ENCODE measurements around the gene PHYH. TPM values are rescaled to one million over a fixed set of nuclear protein-coding genes. Genes with fewer than 3 reads are reported as not detected.

The PHYH gene
- 3.5 and 4.0 TPM in 2 replicates for total RNA-seq (2014; rRNA removed; shearing (Covaris generic); ENCODE audit: low replicate concordance)

GRCh38 chr10:13299437-13300287 is at the start of gene PHYH:
Gene PHYH (minus strand): TSS chr10:13300064. CDS start chr10:13300042, 22 bp downstream.
- no peak within 1 kb of the TSS for H3K27ac ChIP-seq (ENCODE audit: low read length)
- H3K9ac ChIP-seq (ENCODE audit: low read length): peak within 1 kb of the TSS; percentile 65
- peak within 1 kb of the TSS; percentile 50; the same call in 1 of the 2 replicates for H2AFZ ChIP-seq (ENCODE audit: low read length)
- no peaks in the 10 kb centered on the region for H3K27me3 ChIP-seq (ENCODE audit: low read length)
- no peaks in the 10 kb centered on the region for H3K9me3 ChIP-seq (ENCODE audit: low read length)
- H3K79me2 ChIP-seq (ENCODE audit: low read length): no peaks in the 10 kb centered on the region
- H3K4me2 ChIP-seq (ENCODE audit: low read depth, low read length, poor library complexity, severe bottlenecking): peak within 1 kb of the TSS; percentile 72
- H3K4me1 ChIP-seq (ENCODE audit: low read length): peaks cover 20% of the 10 kb centered on the region
- H3K9me2 ChIP-seq (replicated peaks; ENCODE audit: insufficient read depth, low read length): no peaks in the 10 kb centered on the region
- no peaks in the 10 kb centered on the region for H3K36me3 ChIP-seq (ENCODE audit: insufficient read depth, low read length)
- peak within 1 kb of the TSS; percentile 64 for H3K4me3 ChIP-seq (ENCODE audit: low read length)
- no peaks in the 10 kb centered on the region for H4K20me1 ChIP-seq (ENCODE audit: insufficient read depth, low read depth, low read length)
- DNase-seq: peak; percentile 87

DNA sequence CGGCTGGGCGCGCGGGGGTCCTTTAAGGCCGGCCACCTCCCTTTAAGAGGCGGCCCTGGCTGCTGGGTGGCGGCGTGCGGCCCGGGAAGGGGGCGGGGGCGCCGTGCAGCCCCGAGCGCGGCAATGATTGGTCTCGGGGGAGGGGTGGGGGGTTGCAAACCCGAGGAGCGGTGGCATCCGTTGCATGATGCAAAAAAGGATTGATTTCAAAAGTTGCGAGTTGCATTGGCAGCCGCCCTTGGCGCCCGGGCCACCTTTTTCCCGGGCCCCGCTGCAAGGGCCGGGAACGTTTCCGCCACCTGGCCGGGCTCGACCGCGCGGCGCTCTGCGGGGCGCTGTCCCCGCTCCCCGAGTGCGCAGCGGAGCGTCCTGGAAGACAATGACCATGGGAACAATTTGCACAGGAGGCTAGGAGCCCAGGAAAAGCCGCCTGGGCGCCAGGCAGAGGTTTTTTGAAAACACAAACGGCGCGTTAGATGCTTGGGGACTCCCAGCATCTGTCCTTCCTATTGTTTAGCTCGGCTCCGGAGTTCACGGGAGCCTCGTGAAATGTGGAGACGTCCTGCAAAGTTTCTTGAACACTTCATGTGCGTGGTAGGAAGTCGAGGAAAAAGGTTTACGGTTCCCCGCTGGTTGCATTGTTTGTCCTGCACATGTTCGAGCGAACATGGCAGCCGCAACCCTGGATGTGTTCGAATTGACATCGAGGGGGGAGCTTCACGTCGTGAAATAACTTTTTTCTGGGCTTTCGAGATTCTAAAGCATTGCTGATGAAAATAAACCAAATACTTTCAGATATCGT is 48.6 kb upstream of the PHYH start, which contains the start of gene SEPHS1:
Gene SEPHS1, minus strand, starts transcription at position 78 of the 802 bp plus-strand sequence. CDS start 3,343 bp downstream, outside the sequence.
- no peaks in the 10 kb centered on the region for H3K9me3 ChIP-seq (ENCODE audit: low read length)
- H3K4me2 ChIP-seq (ENCODE audit: low read depth, low read length, poor library complexity, severe bottlenecking): peak within 1 kb of the TSS; percentile 80
- peak; percentile 94 for DNase-seq
- H3K79me2 ChIP-seq (ENCODE audit: low read length): peaks cover 38% of the 10 kb centered on the region
- H3K27ac ChIP-seq (ENCODE audit: low read length): peak within 1 kb of the TSS; percentile 88
- H4K20me1 ChIP-seq (ENCODE audit: insufficient read depth, low read depth, low read length): 0 out of 2 replicates have a peak, but pooled peaks cover 4% of the 10 kb centered on the region
- peak within 1 kb of the TSS; percentile 83 for H3K9ac ChIP-seq (ENCODE audit: low read length)
- H3K9me2 ChIP-seq (replicated peaks; ENCODE audit: insufficient read depth, low read length): no peaks in the 10 kb centered on the region
- H2AFZ ChIP-seq (ENCODE audit: low read length): peak within 1 kb of the TSS; percentile 47; the same call in 1 of the 2 replicates
- peaks cover 45% of the 10 kb centered on the region for H3K4me1 ChIP-seq (ENCODE audit: low read length)
- H3K36me3 ChIP-seq (ENCODE audit: insufficient read depth, low read length): peaks cover 9% of the 10 kb centered on the region; the same call in 1 of the 2 replicates
- no peaks in the 10 kb centered on the region for H3K27me3 ChIP-seq (ENCODE audit: low read length)
- peak within 1 kb of the TSS; percentile 88 for H3K4me3 ChIP-seq (ENCODE audit: low read length)

- peak; percentile 90 for DNase-seq
- Histone ChIP-seq H2AFZ (ENCODE audit: low read length) (no peak overlapping the region), H3K4me1 (ENCODE audit: low read length) (peaks cover 46% of the 10 kb centered on the region), H3K9me3 (ENCODE audit: low read length) (no peaks in the 10 kb centered on the region), H3K27me3 (ENCODE audit: low read length) (no peaks in the 10 kb centered on the region), H4K20me1 (ENCODE audit: insufficient read depth, low read depth, low read length) (0 out of 2 replicates have a peak, but pooled peaks cover 4% of the 10 kb centered on the region), H3K4me2 (ENCODE audit: low read depth, low read length, poor library complexity, severe bottlenecking) (peak overlapping the region; percentile 41), H3K9ac (ENCODE audit: low read length) (peak overlapping the region; percentile 83), H3K79me2 (ENCODE audit: low read length) (peaks cover 46% of the 10 kb centered on the region), H3K4me3 (ENCODE audit: low read length) (peak overlapping the region; percentile 88), H3K9me2 (replicated peaks; ENCODE audit: insufficient read depth, low read length) (no peaks in the 10 kb centered on the region), H3K27ac (ENCODE audit: low read length) (peak overlapping the region; percentile 88), H3K36me3 (ENCODE audit: insufficient read depth, low read length) (peaks cover 17% of the 10 kb centered on the region; the same call in 1 of the 2 replicates)
Measured at GRCh38 chr10:13347500-13348156, 47.8 kb upstream of the PHYH start.

DNA sequence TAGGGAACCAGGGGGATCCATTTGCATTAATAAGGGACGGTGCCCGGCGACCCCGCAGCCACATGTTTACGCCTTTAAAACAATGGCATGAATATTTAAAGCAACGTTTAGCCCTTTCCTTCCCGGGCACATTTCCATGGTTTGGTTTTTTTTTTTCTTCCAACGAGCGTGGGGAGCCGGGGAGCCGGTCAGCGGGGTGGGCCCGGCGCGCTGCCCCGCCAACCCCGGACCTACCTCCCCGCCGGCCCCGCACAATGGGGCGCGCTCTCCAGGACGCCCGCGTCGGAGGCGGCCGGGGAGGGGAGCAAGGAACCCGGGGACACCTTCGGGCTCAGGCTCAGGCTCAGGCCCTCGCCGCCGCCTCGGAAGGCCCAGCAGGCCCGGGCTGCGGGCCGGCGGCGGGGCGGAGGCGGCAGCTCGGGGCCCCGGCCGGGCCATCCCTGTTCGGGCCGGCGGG is 47.2 kb upstream of the PHYH start:
- Histone ChIP-seq H3K4me1 (ENCODE audit: low read length) (peaks cover 46% of the 10 kb centered on the region), H3K27ac (ENCODE audit: low read length) (peak overlapping the region; percentile 69), H3K27me3 (ENCODE audit: low read length) (no peaks in the 10 kb centered on the region), H2AFZ (ENCODE audit: low read length) (no peak overlapping the region), H3K36me3 (ENCODE audit: insufficient read depth, low read length) (peaks cover 17% of the 10 kb centered on the region; the same call in 1 of the 2 replicates), H4K20me1 (ENCODE audit: insufficient read depth, low read depth, low read length) (0 out of 2 replicates have a peak, but pooled peaks cover 4% of the 10 kb centered on the region), H3K9me2 (replicated peaks; ENCODE audit: insufficient read depth, low read length) (no peaks in the 10 kb centered on the region), H3K4me2 (ENCODE audit: low read depth, low read length, poor library complexity, severe bottlenecking) (peak overlapping the region; percentile 73), H3K79me2 (ENCODE audit: low read length) (peaks cover 51% of the 10 kb centered on the region), H3K9ac (ENCODE audit: low read length) (peak overlapping the region; percentile 83), H3K9me3 (ENCODE audit: low read length) (no peaks in the 10 kb centered on the region), H3K4me3 (ENCODE audit: low read length) (peak overlapping the region; percentile 88)
- peak; percentile 71 for DNase-seq

DNA sequence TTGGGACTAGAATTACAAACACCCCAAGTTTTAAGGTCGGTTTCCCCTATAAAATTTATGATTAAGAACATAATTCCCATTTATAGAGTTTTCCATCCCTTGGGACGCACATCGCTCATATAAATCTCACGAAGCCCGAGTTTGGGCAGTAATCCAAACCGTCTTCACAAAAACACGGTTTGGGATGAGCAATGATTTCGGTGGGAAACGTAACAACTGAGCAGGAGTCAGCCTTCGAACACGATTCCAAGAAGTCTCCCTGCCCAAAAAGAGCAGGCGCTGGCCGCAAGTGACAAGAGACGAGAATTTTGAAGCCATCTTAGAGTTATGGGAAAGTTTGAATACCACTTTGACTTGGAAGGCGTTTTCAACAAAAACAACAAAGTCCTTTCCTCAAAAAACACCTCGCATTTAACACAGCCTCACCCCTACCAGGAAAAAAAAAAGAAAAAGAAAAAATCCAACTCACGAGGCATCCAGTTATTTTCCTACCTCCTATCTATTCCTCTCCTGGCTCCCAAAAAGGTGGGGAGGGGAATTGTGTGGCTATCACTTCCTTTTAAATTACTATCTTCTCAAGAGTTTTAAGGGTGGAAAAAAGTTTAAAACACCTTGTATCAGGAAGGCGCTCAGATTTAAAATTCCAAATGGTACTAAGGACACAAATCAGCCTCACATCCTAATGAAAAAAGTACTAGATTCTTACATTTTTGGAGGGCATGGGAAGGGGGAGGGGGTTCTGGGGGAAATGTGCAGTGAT is 46.6 kb upstream of the PHYH start:
- no peaks in the 10 kb centered on the region for H3K9me2 ChIP-seq (replicated peaks; ENCODE audit: insufficient read depth, low read length)
- H3K9ac ChIP-seq (ENCODE audit: low read length): peak overlapping the region; percentile 83
- peaks cover 54% of the 10 kb centered on the region for H3K79me2 ChIP-seq (ENCODE audit: low read length)
- 0 out of 2 replicates have a peak, but pooled peaks cover 4% of the 10 kb centered on the region for H4K20me1 ChIP-seq (ENCODE audit: insufficient read depth, low read depth, low read length)
- H3K27ac ChIP-seq (ENCODE audit: low read length): peak overlapping the region; percentile 69
- no peak overlapping the region for H2AFZ ChIP-seq (ENCODE audit: low read length)
- H3K4me2 ChIP-seq (ENCODE audit: low read depth, low read length, poor library complexity, severe bottlenecking): peak overlapping the region; percentile 73
- no peaks in the 10 kb centered on the region for H3K9me3 ChIP-seq (ENCODE audit: low read length)
- H3K4me3 ChIP-seq (ENCODE audit: low read length): peak overlapping the region; percentile 88
- no peak for DNase-seq
- peaks cover 44% of the 10 kb centered on the region for H3K4me1 ChIP-seq (ENCODE audit: low read length)
- H3K27me3 ChIP-seq (ENCODE audit: low read length): no peaks in the 10 kb centered on the region
- H3K36me3 ChIP-seq (ENCODE audit: insufficient read depth, low read length): peaks cover 17% of the 10 kb centered on the region; the same call in 1 of the 2 replicates

DNA sequence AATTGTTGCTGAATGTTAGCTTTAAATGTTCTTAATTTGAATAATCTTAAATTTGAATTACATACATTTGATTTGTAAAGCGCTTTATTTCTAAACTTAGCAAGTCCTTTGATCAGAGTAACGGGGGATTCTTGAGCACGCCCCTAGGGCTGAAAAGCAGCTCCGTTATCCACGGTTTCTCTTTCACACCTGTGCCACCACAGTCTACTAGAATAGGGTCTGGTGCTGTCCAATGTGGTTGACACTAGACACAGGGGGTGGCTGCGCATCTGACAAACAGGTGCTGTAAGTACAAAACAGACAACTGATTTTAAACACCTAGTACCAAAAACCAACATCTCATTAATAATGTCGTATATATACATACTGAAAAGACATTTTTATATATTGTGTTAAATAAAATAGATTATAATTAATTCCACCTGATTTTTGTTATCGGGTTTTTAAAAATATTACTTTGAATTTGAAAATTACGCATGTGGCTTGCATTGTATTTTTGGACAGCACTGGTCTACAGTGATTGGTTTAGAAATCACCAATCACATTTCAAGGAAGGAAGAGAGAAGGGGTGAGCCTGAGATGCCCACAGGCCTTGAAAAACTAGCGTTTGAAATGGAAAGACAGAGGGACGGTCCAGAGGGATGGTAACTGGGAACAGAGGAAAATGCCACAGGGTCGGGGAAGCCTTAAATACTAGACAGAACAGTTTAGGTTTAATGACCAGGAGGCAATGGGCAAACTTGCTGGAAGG is 40.9 kb upstream of the PHYH start:
- H3K36me3 ChIP-seq (ENCODE audit: insufficient read depth, low read length): peaks cover 50% of the 10 kb centered on the region; the same call in 1 of the 2 replicates
- peak overlapping the region; percentile 53 for H3K9ac ChIP-seq (ENCODE audit: low read length)
- H3K4me2 ChIP-seq (ENCODE audit: low read depth, low read length, poor library complexity, severe bottlenecking): peak overlapping the region; percentile 62
- no peaks in the 10 kb centered on the region for H3K27me3 ChIP-seq (ENCODE audit: low read length)
- H4K20me1 ChIP-seq (ENCODE audit: insufficient read depth, low read depth, low read length): 0 out of 2 replicates have a peak, but pooled peaks cover under 1% of the 10 kb centered on the region
- H3K9me2 ChIP-seq (replicated peaks; ENCODE audit: insufficient read depth, low read length): no peaks in the 10 kb centered on the region
- no peaks in the 10 kb centered on the region for H3K9me3 ChIP-seq (ENCODE audit: low read length)
- H2AFZ ChIP-seq (ENCODE audit: low read length): no peak overlapping the region
- H3K27ac ChIP-seq (ENCODE audit: low read length): peak overlapping the region; percentile 88
- DNase-seq: peak; percentile 85
- H3K4me1 ChIP-seq (ENCODE audit: low read length): peaks cover 39% of the 10 kb centered on the region
- H3K4me3 ChIP-seq (ENCODE audit: low read length): peak overlapping the region; percentile 46
- H3K79me2 ChIP-seq (ENCODE audit: low read length): peaks cover 95% of the 10 kb centered on the region

Measured in Karpas-422 (cell line).